OCI-LY3 (cell line): ENCODE data around the gene CRYGC.

Source experiments
- EZH2phosphoT487 ChIP-seq: fragments of 200-600 bp; shearing (Covaris generic); IDR thresholded peaks from 2 replicates; pipeline ENCODE4 v1.6.1; 2018; ENCODE audit warnings: antibody characterized with exemption, mixed run types, low read depth
- TF ChIP-seq, protein P1 (sequence below): fragments of 200-600, 300-600 bp; sonication (generic); IDR thresholded peaks from 2 replicates; pipeline ENCODE4 v1.5.1; 2014; ENCODE audit warnings: antibody characterized with exemption, low read length, low read depth

DNA sequence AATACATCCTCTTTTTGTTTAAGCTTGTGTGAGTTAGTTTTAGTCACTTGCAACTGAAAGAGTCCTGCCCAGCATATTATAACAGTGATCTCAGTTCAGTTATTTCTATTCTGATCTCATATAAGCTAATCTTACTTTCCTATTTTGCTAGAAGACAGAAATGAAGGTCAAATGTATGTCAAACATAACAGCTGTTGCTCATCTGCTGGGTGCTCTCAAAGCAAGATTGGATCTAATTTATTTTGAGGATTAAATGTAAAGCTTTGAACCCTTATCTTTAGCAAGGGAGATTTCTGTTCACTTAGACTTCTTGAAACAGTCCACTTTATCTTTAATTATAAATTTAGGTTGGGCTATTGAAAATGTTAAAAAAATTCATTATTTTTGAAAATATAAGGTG lies 36.5 kb downstream of the CRYGC start:
- TF ChIP-seq, protein P1, sequence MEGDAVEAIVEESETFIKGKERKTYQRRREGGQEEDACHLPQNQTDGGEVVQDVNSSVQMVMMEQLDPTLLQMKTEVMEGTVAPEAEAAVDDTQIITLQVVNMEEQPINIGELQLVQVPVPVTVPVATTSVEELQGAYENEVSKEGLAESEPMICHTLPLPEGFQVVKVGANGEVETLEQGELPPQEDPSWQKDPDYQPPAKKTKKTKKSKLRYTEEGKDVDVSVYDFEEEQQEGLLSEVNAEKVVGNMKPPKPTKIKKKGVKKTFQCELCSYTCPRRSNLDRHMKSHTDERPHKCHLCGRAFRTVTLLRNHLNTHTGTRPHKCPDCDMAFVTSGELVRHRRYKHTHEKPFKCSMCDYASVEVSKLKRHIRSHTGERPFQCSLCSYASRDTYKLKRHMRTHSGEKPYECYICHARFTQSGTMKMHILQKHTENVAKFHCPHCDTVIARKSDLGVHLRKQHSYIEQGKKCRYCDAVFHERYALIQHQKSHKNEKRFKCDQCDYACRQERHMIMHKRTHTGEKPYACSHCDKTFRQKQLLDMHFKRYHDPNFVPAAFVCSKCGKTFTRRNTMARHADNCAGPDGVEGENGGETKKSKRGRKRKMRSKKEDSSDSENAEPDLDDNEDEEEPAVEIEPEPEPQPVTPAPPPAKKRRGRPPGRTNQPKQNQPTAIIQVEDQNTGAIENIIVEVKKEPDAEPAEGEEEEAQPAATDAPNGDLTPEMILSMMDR: no peak
- TF ChIP-seq EZH2phosphoT487: no peak
